Fibroblast of pulmonary artery (primary cell): ENCODE data around the gene HRC.
A peak's percentile ranks its signal among the peaks of the same experiment; 100 is the strongest.

Experiments
- DNase-seq: peaks from one replicate; pipeline ENCODE4 v3.0.0-alpha.2; 2010; ENCODE audit warnings: low read depth
- H3K4me3 ChIP-seq: replicated peaks from 2 replicates; pipeline ENCODE4 v1.5.1; 2011; ENCODE audit warnings: low read depth, mild to moderate bottlenecking, control low read depth, low read length, moderate library complexity
- CTCF ChIP-seq: IDR thresholded peaks from 2 replicates; pipeline ENCODE4 v1.5.1; 2011; ENCODE audit warnings: mild to moderate bottlenecking, control low read depth, low read length, inconsistent platforms; ENCODE audit errors: missing control alignments

Gene HRC

DNA sequence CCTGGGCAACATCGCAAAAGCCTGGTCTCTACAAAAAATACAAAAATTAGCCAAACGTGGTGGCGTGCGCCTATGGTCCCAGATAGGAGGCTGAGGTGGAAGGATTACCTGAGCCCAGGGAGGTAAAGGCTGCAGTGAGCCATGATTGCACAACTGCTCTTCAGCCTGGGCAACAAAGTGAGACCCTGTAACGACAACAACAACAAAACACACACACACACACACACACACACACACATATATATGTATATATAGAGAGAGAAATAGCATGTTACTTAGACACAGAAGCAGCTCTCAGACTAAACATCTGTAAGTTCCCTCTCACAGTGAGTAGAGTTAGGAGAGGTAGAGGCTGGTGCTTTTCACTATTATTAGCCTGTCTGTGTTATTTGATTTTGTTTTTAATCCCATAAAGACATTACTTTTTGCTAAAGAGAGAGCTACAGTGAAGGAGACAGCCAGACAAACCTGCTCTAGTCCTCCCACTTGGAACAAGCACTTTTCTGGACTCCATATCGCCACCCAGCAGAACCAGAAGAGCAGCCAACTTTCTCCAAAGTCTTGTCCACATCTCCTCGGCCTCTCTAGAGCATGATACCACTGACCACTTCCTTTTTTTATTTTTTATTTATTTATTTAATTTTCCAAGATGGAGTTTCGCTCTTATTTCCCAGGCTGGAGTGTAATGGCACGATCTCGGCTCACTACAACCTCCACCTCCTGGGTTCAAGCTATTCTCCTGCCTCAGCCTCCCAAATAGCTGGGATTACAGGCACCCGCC is 43.8 kb downstream of the HRC start:
- TF ChIP-seq CTCF: no peak
- no peak for DNase-seq
- H3K4me3 ChIP-seq: no peak overlapping the region

GRCh38 chr19:49110567-49110966 is 44.6 kb downstream of the HRC start:
- DNase-seq: peak; percentile 58
- TF ChIP-seq CTCF: no peak
- H3K4me3 ChIP-seq: no peak overlapping the region

GRCh38 chr19:49109569-49110233 is 45.5 kb downstream of the HRC start:
- H3K4me3 ChIP-seq: no peak overlapping the region
- DNase-seq: no peak
- TF ChIP-seq CTCF: no peak

DNA sequence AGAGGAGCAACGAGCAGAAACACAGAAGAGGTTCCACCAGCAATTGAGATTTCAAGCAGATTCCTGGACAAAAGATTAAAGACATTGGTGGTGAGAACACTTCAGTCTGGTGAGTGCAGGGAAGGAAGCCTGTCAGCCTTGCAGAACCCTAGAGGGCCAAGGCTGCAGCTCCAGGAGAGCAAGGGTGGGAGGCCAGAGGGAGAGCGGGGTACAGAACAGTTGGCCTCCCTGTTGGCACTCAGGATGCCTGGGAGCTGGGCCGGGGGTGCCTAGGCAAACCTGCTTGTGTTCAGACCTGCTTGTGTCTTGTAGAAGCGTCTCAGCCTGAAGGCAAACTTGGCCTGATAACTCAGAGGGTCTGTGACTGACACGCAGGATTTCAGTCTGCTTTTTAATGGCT is 46.1 kb downstream of the HRC start:
- no peak for DNase-seq
- TF ChIP-seq CTCF: no peak
- H3K4me3 ChIP-seq: no peak overlapping the region

GRCh38 chr19:49107625-49108459 is 47.4 kb downstream of the HRC start:
- TF ChIP-seq CTCF: no peak
- DNase-seq: no peak
- no peak overlapping the region for H3K4me3 ChIP-seq

DNA sequence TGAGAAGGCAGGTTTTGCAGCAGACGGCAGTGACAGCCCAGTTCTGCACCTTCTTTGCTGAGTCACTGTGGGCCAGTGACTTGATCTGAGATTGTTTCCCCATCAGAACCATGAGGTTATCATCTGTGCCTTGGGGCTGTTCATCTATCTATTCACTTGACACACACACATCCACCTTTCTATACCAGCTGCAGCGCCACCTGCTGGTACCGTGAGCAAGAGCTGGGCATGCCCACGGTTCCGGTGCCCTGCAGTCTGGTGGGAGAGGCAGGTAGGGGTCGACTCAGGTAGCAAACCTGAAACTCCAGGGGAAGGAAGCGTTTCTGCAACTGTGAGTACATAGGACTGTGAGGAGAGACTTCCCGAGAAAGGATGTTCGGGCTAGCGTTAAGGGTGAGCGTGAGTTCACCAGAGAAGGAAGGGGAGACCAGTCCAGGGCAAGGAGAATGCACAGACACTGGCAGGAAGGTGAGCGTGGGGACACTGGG is 48.5 kb downstream of the HRC start:
- peak; percentile 58 for DNase-seq
- H3K4me3 ChIP-seq: no peak overlapping the region
- peak; percentile 86 for TF ChIP-seq CTCF
